ENCODE data around the gene TCF4. TPM values are rescaled to one million over a fixed set of nuclear protein-coding genes. Genes with fewer than 3 reads are reported as not detected.

Gene TCF4
- total RNA-seq, 1 donor from 2014 or later, result 199 TPM

- Mint-ChIP-seq H3K27me3 (ENCODE audit: unreplicated experiment) (no peaks in the 10 kb centered on the region), H3K4me1 (ENCODE audit: low read depth, unreplicated experiment) (peaks cover 28% of the 10 kb centered on the region), H3K36me3 (ENCODE audit: unreplicated experiment) (peaks cover 5% of the 10 kb centered on the region), H3K27ac (ENCODE audit: unreplicated experiment) (no peak overlapping the region), H3K9me3 (ENCODE audit: unreplicated experiment) (peaks cover under 1% of the 10 kb centered on the region), H3K4me3 (ENCODE audit: unreplicated experiment) (no peak overlapping the region)
- no peak for TF ChIP-seq CTCF (IDR thresholded peaks at IDR 0.05; ENCODE audit: partially characterized antibody, unreplicated experiment)
- no peak for DNase-seq
Measured at GRCh38 chr18:55549474-55550104, 38.4 kb downstream of the TCF4 start.

DNA sequence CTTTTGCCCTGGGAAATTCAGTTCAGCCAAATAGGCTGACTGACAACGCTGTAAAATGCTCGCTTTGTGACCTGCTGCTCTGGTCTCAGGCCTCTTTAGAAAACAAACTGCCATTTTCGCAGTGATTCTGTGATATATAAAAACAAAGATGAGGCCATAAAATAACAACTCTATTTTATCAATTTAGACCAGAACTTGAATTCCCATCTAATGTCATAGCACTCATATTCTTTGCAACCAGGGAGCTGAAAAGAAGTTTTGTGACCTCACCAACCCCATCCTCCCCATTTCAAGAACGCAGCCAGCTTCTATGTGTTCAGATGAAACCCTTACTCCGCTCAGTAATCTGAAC lies 40.3 kb downstream of the TCF4 start:
- H3K27ac Mint-ChIP-seq (ENCODE audit: unreplicated experiment), result peak overlapping the region; percentile 41
- H3K4me1 Mint-ChIP-seq (ENCODE audit: low read depth, unreplicated experiment), result peaks cover 22% of the 10 kb centered on the region

DNA sequence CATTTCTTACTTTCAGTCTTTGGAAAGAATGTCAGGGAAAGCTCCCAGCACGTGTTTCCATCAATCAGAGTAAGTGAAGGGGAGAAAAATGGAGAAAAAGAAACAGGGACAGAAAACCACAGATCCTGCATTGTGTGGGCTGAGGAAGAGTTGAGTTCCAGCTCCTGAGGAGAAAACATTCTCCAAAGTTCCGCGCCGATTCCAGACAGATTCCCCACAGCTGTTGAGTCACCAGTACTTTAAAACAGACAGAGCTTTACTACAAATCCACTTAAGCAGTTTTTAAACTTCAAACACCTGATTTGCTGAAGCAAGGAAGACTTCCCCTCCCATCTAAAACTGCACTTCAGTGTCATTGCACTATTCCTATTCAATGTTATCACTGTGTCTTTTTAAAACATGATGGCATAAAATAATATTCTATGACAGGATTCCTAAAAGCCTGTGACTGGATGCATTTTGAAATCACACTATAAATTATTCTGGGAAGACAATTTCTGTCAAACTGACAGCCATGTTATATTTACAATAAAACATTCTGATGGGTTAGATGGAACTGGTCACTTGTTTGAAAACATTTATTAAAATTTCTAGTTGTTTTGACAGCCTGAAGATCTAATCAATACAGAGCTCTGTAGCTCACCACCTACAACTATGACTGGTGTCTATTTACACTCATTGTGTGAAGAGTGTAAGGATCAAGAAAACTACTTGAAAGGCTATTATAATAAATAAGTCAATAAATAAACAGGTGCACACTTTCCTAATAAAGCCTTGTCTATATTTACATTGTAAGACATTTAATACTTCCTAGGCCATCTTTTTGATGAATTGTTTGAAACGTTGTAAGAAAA lies 40.9 kb downstream of the TCF4 start:
- H3K36me3 Mint-ChIP-seq (ENCODE audit: unreplicated experiment), result peaks cover 5% of the 10 kb centered on the region
- DNase-seq, result no peak
- H3K4me3 Mint-ChIP-seq (ENCODE audit: unreplicated experiment), result no peak overlapping the region
- no peaks in the 10 kb centered on the region for H3K27me3 Mint-ChIP-seq (ENCODE audit: unreplicated experiment)
- TF ChIP-seq CTCF (IDR thresholded peaks at IDR 0.05; ENCODE audit: partially characterized antibody, unreplicated experiment), result no peak
- peaks cover 4% of the 10 kb centered on the region for H3K9me3 Mint-ChIP-seq (ENCODE audit: unreplicated experiment)
- peak overlapping the region; percentile 76 for H3K27ac Mint-ChIP-seq (ENCODE audit: unreplicated experiment)
- peaks cover 19% of the 10 kb centered on the region for H3K4me1 Mint-ChIP-seq (ENCODE audit: low read depth, unreplicated experiment)

More for the DNA sequence above, 40.3 kb downstream of the TCF4 start:
- no peak for DNase-seq
- Mint-ChIP-seq H3K4me3 (ENCODE audit: unreplicated experiment) (no peak overlapping the region), H3K9me3 (ENCODE audit: unreplicated experiment) (peaks cover 2% of the 10 kb centered on the region), H3K27me3 (ENCODE audit: unreplicated experiment) (no peaks in the 10 kb centered on the region), H3K36me3 (ENCODE audit: unreplicated experiment) (peaks cover 5% of the 10 kb centered on the region)
- TF ChIP-seq CTCF (IDR thresholded peaks at IDR 0.05; ENCODE audit: partially characterized antibody, unreplicated experiment), result no peak

DNA sequence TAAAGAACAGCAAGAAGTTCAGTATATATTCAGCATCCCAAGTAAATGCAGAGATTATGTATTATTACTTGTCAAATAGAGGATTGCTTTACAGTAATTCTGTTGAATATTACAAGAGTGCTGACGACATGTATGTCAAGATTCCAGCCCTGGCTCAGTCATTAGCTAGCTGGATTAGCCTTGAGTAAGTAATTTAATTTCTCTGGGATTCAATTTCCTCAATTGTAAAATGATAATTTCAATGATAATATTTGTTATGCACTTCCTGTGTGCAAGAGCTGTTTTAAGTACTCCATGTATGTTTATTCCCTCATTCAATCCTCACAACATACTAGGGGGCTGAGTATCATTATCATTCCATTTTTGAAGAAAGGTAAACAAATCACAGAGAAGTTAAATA lies 44.0 kb downstream of the TCF4 start:
- Mint-ChIP-seq H3K36me3 (ENCODE audit: unreplicated experiment) (no peaks in the 10 kb centered on the region), H3K9me3 (ENCODE audit: unreplicated experiment) (peaks cover 4% of the 10 kb centered on the region), H3K4me3 (ENCODE audit: unreplicated experiment) (no peak overlapping the region), H3K27me3 (ENCODE audit: unreplicated experiment) (no peaks in the 10 kb centered on the region), H3K4me1 (ENCODE audit: low read depth, unreplicated experiment) (peaks cover 19% of the 10 kb centered on the region), H3K27ac (ENCODE audit: unreplicated experiment) (no peak overlapping the region)
- TF ChIP-seq CTCF (IDR thresholded peaks at IDR 0.05; ENCODE audit: partially characterized antibody, unreplicated experiment), result no peak
- no peak for DNase-seq

DNA sequence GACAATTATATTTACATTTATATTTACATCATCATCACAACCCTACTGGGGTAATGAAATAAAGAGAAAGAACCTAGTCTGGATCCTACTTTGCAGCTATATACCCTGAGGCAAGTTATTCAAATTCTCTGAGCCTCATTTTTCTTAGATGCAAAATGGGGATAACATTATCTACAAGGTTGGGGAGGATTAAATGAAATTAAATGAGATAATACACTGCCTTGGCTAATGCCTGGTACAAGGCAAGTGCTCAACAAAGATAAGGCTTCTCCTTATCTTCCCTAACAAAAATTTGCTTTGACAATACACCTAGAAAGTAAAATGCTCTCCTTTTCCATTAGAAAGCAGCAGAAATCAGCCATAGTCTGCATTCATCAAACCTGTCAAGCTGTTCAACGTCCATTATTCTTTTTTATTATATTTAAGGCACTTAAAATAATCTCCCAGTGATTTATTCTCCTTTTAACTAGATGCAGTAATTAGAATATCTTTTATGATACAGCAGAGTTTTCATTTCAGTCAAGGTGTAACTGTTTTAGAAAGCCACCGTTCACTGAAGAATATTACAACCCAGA lies 44.8 kb downstream of the TCF4 start:
- peaks cover 4% of the 10 kb centered on the region for H3K9me3 Mint-ChIP-seq (ENCODE audit: unreplicated experiment)
- TF ChIP-seq CTCF (IDR thresholded peaks at IDR 0.05; ENCODE audit: partially characterized antibody, unreplicated experiment), result no peak
- H3K36me3 Mint-ChIP-seq (ENCODE audit: unreplicated experiment), result no peaks in the 10 kb centered on the region
- no peak for DNase-seq
- peaks cover 16% of the 10 kb centered on the region for H3K4me1 Mint-ChIP-seq (ENCODE audit: low read depth, unreplicated experiment)
- no peaks in the 10 kb centered on the region for H3K27me3 Mint-ChIP-seq (ENCODE audit: unreplicated experiment)
- no peak overlapping the region for H3K4me3 Mint-ChIP-seq (ENCODE audit: unreplicated experiment)
- H3K27ac Mint-ChIP-seq (ENCODE audit: unreplicated experiment), result no peak overlapping the region
